NCI-H2107 (cell line): ENCODE data around the gene FDX1.

ENCODE experiments used
- DNase-seq: peaks from one replicate; lab custom pipeline; 2025; lab: John Stamatoyannopoulos, UW

Gene FDX1

GRCh38 chr11:110468121-110468520 is 38.4 kb downstream of the FDX1 start:
- DNase-seq: no peak

GRCh38 chr11:110469127-110469526 is 39.4 kb downstream of the FDX1 start:
- no peak for DNase-seq

DNA sequence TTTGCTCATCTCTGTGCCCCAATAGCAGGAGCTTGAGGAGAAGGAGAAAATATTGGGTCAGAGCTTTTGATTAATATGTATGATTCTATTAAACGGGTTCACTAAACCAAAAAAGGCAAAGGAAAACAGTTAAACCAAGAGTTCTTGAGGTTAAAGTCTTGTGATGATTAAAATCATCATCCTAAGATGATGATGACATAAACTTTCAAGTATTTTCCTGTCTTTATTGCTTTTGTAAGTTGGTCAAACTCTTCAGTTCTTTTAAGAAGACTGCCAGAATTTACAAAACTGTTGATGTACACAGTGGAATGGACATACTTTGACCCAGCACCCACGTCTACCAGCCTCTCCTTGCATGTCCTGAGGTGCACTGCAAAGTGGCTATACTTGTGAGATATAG is 41.0 kb downstream of the FDX1 start:
- no peak for DNase-seq

DNA sequence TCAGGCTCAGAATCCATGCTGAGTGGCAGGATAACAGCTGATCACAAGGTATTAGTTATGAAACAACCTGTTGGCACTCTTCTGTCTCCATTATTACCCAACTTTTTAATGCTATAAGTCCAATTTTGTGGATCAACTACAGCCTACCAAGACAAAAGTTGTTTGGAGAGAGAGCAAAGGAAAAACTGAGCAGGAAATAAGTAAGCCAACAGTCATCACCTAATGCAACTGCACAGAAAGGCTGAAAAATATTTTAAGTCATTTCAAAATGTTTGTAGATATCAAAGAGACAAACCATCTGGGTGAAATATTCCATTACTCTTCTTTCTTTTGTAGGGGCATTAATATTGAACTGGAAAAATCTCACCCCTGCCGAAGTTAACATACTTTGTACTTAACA is 41.6 kb downstream of the FDX1 start:
- no peak for DNase-seq

- no peak for DNase-seq
Measured at GRCh38 chr11:110472858-110473257, 43.1 kb downstream of the FDX1 start.

DNA sequence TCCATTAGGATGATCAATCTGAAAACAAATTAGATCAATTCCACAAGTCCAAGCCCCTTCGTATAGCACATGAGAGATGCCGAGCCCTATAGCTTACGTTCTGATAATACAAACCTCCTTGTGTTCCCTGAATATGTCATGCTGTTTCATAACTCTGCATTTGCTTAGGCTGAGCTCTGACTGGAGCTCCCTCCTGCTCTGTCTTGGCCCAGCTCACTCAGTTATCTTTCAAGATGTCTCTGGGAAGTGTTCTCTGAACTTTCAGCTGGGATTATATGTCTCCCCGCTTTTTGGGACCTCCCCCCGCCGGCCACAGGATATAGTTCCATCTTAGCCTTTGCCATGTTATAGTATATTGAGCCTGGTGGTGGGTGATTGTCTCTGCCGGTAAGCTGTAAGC is 44.0 kb downstream of the FDX1 start:
- DNase-seq: no peak

DNA sequence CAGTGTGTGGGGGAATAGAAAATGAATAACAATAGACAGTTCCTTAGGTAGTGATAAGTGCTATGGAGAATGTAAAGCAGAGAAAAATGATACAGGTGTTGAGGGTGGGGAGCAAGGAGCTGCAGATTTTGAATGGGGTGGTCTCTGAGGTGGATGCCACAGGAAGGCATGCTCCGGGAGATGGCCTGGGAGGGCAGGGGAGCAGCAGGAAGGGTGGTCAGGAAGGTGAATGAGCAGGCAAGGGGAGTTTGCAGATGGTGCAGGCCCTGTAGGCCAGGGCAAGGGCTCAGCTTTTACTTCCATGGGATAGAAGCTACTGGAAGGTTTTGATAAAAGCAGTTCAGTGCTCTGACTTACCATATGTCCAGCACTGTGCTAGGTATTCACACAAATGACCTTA is 44.8 kb downstream of the FDX1 start:
- DNase-seq: no peak

- no peak for DNase-seq
Measured at GRCh38 chr11:110475671-110476070, 45.9 kb downstream of the FDX1 start.

DNA sequence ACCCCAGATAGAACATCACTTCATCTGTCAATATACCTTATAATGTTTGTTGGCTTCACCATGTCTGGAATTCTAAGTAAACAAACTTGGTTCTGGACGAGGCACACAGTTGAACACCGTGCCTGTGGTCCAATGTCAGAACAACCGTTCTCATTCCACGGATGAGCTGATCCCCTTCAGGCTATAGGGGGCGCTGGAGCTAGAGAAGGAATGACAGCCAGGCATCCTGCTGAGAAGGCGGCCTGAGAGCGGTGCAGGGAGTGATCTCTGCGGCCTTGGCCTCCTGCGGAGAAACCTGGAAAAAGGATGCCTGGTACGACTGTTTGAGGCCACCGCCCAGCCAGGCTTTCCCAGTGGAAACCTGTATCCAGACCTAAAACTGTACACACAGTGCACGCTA is 48.7 kb downstream of the FDX1 start:
- no peak for DNase-seq

DNA sequence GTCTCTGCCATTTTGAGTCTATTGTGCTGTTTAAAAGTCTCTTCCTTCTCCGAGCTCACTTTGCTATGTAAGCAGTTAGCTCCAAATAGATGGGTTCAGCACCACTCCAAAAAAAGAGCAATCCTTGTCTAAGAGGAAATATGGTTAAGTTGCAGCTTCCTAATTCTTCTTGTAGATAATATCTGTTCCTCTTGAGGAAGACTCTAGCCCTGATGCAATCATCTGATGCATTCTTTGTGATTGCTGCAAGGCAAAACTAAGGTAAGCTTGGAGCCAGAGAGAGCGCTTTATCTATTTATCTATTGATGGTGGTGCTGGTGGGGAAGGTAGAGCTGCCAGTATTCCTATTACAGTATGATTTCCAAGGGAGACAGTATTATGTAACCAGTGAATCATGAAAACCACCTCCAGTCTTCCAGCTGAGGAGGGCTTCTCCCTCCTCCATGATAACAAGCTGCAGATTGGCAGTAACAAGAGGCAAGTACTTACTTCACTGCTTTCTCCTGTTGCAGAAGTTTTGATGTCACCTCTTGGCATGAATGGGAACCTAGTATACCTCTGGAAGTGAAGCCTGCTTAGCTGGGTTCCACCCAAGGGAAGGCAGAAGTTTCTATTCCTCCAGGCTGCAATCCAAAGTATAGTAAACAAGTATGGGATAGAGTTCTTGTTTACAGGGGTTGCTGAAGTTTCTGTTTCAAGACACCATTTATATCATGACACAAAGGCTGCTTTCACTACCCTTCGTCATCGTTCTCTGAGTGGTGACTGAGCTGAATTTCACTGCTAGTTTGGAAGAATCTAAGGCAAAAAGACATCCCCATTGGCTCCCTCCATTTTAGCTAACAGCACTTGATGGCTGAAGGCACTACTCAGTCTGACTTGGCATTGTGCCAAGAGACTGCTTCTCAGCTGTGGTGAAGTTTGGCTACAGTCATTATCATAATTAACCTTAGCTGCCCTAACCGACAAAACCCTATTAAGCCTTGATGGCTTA is 49.7 kb downstream of the FDX1 start:
- no peak for DNase-seq

GRCh38 chr11:110481523-110481922 is 51.8 kb downstream of the FDX1 start:
- DNase-seq: no peak

DNA sequence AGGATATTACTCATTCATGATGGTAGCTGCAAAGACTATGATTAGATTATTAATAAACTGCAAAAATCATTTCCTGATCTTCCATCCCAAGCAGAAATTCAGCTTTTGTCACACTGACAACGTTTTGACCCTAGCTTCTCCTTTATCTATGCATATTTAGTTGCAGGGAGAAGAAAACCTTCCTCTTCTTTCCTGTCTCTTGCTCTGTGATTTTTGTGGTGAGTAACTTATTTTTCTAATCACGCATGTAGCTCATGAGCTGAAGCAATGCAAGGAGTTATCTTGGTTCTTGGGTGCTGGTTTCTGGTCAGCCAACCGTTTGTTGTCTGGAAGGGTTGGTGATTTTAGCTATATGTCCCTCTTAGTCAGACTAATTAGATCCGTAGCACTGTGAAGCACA is 56.4 kb downstream of the FDX1 start:
- no peak for DNase-seq

DNA sequence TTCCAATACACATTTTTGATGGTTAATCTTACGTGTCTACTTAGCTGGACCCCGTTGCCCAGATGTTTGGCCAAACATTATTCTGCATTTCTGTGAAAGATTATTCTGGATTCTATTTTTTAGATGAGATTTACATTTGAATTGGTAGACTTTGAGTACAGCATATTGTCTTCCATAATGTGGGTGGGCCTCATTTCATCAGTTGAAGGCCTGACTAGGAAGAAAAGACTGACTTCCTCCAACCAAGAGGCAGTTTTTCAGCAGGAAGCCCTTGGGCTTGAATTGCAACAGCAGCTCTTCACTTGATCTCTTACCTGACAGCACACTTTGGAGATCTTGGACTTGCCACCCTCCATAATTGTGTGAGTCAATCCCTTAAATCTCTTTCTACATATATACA is 58.7 kb downstream of the FDX1 start:
- no peak for DNase-seq

DNA sequence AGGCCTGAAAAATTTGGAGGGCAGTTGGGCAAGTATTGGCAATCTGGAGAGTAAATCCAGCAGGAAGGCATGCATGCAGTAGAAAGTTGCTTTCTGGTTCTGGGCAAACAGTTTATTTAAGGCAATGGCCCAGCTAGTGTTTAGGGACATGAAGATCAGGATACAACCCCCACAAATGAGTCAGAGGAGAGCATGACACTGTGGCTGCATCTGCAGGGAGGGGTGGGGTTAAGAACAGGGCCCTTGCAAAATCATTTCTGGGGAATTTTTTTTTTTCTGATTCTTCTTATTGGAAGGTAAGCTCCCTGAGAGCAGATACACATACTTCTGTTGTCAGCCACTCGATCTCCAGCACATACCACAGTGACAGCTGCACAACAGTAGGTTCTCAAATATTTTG is 61.1 kb downstream of the FDX1 start:
- DNase-seq: no peak

GRCh38 chr11:110491577-110492320 is 62.0 kb downstream of the FDX1 start:
- DNase-seq: peak; percentile 16

DNA sequence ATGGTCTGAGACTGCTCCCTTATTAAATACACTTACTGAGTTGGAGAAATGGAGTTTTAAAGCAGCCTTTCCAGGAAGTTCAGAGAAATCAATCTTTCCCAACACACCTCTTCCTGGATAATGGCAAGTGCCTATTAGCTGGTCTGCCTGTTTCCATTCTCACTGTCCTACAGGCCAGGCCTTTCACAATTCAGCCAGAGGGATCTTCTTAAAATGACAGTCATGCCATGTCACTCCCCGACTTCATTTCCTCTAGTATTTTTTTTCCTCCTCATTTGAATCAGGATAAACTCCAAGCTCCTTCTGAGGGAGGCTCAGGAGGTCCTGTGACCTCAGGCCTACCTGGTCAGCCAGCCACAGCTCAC is 62.6 kb downstream of the FDX1 start:
- DNase-seq: no peak

DNA sequence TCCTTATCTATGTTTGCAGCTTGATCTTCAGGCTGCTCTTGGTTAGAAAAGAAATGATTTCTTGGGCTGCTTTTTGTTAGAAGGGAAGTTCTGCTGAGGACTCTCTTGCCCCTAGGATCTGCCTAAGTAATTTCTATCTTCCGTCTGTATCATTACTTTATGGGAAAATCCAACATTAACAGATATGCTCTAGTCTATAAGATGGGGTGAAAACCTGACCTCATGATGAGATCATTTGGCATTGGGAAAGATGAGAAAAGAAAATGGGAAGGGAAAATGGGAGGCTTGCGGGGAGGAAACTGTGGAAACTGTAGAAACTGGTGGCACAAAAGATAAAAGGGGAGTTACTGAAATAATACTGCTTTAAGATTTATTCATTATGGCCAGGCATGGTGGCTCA is 63.6 kb downstream of the FDX1 start:
- no peak for DNase-seq

DNA sequence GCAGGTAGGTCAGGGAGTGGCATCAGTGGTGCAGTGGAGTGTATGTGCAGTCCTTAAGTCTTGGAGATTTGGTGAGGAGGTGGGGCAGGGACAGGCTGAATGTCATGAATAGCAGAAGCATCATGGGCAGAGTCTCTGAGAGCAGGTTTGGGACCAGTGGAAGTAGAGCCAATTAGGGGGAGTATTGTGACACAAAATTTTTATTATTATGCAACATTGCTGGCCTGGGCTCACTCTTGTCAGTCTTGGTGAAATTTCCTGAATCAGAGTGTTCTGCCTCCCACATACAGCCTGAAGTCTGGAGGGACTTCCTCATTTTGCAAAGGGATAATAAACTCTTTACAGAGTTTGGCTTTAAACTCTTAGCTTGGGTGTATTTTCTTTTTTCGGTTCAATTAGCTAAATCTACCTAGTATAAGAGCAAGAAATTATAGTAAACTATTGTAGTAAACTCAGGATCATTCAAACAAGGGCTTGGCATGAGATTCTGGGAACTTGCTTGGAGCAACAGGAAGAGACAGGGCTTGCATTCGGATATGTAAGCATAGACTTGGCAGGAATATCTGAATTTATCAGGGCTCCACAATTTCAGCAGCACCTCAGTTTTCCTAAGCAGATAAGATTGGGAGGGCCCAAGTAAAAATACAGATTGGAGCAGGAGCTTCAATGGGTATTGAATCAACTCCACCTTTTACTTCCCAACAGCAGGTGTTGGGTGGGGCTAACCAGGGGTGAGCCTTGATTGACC is 67.7 kb downstream of the FDX1 start:
- no peak for DNase-seq

- no peak for DNase-seq
Measured at GRCh38 chr11:110501428-110501827, 71.7 kb downstream of the FDX1 start.

- DNase-seq: no peak
Measured at GRCh38 chr11:110505528-110506284, 76.0 kb downstream of the FDX1 start.

GRCh38 chr11:110507328-110507727 is 77.6 kb downstream of the FDX1 start:
- DNase-seq: no peak

DNA sequence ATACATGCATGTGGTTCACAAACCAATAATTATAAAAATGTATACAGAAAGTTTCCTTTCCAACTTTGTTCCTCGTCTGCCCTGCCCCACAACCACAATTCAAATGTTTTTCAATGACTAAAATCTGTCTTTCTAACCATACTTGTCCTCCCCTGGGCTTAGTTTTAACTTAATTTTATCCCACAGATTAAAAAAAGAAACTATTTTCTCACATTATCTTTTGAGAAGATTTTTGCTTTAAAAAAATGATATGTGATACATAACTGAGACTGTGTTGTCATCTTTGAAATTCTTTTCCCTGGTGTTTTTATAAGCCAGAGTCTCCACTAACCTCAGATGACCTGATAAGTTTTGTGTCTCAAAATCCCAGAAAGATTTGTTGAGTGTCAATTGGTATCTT is 79.0 kb downstream of the FDX1 start:
- DNase-seq: no peak
